GM21447 (cell line): Measurements from ENCODE around the gene FIBP.
"Not testable (repeated sequence)": the region's sequence is repeated elsewhere in the genome, so short reads cannot be mapped to it uniquely, and the experiment has no call there.

ENCODE experiments used
- ATAC-seq: cut with Tn5 transposase; IDR thresholded peaks from one replicate; pipeline ENCODE4 v1.9.1; 2021; ENCODE audit not compliant: unreplicated experiment

FIBP gene

GRCh38 chr11:65849366-65849765, 38.9 kb downstream of the FIBP start:
- ATAC-seq, result no peak

DNA sequence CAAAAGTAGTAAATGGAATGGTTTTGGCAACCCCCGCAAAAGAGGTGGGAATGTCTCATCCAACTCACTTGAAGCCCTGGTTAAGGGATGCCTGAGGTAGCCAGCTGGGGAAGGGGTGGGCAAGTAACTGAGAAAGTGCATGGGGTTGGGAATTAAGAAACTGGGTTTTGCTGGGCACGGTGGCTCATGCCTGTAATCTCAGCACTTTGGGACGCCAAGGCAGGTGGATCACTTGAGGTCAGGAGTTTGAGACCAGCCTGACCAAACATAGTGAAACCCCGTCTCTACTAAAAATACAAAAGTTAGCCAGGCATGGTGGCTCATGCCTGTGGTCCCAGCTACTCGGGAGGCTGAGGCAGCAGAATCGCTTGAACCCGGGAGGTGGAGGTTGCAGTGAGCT, 39.6 kb downstream of the FIBP start:
- ATAC-seq, result not testable (repeated sequence)

DNA sequence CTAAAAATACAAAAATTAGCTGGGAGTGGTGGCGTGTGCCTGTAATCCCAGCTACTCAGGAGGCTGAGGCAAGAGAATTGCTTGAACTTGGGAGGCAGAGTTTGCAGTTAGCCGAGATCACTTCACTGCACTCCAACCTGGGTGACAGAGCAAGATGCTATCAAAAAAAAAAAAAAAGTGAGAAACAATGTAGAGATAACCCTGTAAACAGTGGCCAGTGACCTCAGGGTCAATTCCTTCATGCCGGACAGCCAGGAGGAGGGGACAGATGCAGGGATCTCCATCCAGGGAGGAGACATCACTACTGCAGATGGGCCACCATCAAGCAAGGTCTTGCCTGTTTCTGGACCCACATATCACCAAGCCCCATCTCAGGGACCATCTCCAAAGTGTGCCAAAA, 40.5 kb downstream of the FIBP start:
- no peak for ATAC-seq

- no peak for ATAC-seq
Observed at GRCh38 chr11:65844231-65844872, 43.9 kb downstream of the FIBP start.

DNA sequence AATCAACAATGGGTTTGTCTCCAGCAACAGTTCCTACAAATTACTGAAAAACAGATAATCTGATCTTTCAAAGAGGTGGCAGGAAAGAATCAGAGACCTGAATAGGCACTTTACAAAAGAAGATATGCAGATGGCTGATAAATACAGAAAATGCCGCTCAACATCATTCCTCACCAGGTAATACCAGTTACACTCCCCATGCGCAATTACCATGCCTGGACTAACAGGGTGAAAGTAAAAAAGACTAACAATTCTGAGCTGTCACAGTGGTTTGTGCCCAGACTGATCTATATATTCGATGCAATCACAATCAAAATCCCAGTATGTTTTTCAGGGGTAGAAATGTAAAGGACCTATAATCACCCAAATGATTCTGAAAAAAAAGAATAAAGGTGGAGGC, 44.5 kb downstream of the FIBP start:
- no peak for ATAC-seq

GRCh38 chr11:65842144-65842543, 46.1 kb downstream of the FIBP start:
- no peak for ATAC-seq

- no peak for ATAC-seq
Observed at GRCh38 chr11:65834202-65834601, 54.1 kb downstream of the FIBP start.
